GM18868 (cell line): ENCODE measurements around the gene BAG1.

Experiments
- ATAC-seq: cut with Tn5 transposase; IDR thresholded peaks from one replicate; pipeline ENCODE4 v1.9.1; 2021; ENCODE audit warnings: mild to moderate bottlenecking, moderate library complexity; ENCODE audit not compliant: unreplicated experiment

Gene BAG1

GRCh38 chr9:33264473-33265177 lies at the start of gene BAG1, which contains the start of gene CHMP5:
Gene BAG1 (minus strand): TSS chr9:33264708.
Gene CHMP5 (plus strand): TSS chr9:33265049. CDS start chr9:33265079, 30 bp downstream.
- ATAC-seq, result peak; percentile 85

- ATAC-seq, result no peak
Observed at GRCh38 chr9:33311953-33312352, 47.4 kb upstream of the BAG1 start.

GRCh38 chr9:33310748-33311147 lies 46.2 kb upstream of the BAG1 start:
- ATAC-seq, result no peak

GRCh38 chr9:33309903-33310302 lies 45.4 kb upstream of the BAG1 start:
- ATAC-seq, result no peak

- no peak for ATAC-seq
Observed at GRCh38 chr9:33307067-33307466, 42.6 kb upstream of the BAG1 start.

GRCh38 chr9:33306037-33306436 lies 41.5 kb upstream of the BAG1 start:
- ATAC-seq, result no peak

- no peak for ATAC-seq
Observed at GRCh38 chr9:33304362-33304761, 39.9 kb upstream of the BAG1 start.

GRCh38 chr9:33300546-33300945 lies 36.0 kb upstream of the BAG1 start:
- ATAC-seq, result no peak

GRCh38 chr9:33297432-33297831 lies 32.9 kb upstream of the BAG1 start:
- peak; percentile 94 for ATAC-seq

GRCh38 chr9:33295571-33295970 lies 31.1 kb upstream of the BAG1 start:
- ATAC-seq, result peak; percentile 49

GRCh38 chr9:33294670-33295432 lies 30.3 kb upstream of the BAG1 start:
- no peak for ATAC-seq

GRCh38 chr9:33293782-33294181 lies 29.3 kb upstream of the BAG1 start:
- ATAC-seq, result no peak

- ATAC-seq, result no peak
Observed at GRCh38 chr9:33291901-33292300, 27.4 kb upstream of the BAG1 start.

- ATAC-seq, result no peak
Observed at GRCh38 chr9:33291031-33291397, 26.5 kb upstream of the BAG1 start.

GRCh38 chr9:33290247-33291030 lies 25.9 kb upstream of the BAG1 start, which contains the start of gene NFX1:
Gene NFX1 (plus strand): TSS chr9:33290516. CDS start chr9:33290573, 57 bp downstream.
- peak; percentile 90 for ATAC-seq

- ATAC-seq, result no peak
Observed at GRCh38 chr9:33289936-33290246, 25.4 kb upstream of the BAG1 start.

- no peak for ATAC-seq
Observed at GRCh38 chr9:33289496-33289895, 25.0 kb upstream of the BAG1 start.

- no peak for ATAC-seq
Observed at GRCh38 chr9:33288828-33289483, 24.4 kb upstream of the BAG1 start.

- no peak for ATAC-seq
Observed at GRCh38 chr9:33288235-33288634, 23.7 kb upstream of the BAG1 start.

GRCh38 chr9:33287087-33287490 lies 22.6 kb upstream of the BAG1 start:
- ATAC-seq, result no peak

GRCh38 chr9:33285502-33285901 lies 21.0 kb upstream of the BAG1 start:
- no peak for ATAC-seq
